Measurements from ENCODE around the gene MRC1. TPM values are rescaled to one million over a fixed set of nuclear protein-coding genes. Genes with fewer than 3 reads are reported as not detected.
A peak's percentile ranks its signal among the peaks of the same experiment; 100 is the strongest.

Gene MRC1
- 0.12 and 0.13 TPM in 2 replicates for total RNA-seq
- 0.03 and 0.05 TPM in 2 replicates for polyA plus RNA-seq
- polyA plus RNA-seq (2011; cell fraction: cytosol; rRNA removed): 0.04 TPM in 2 replicates
- polyA plus RNA-seq (2011; cell fraction: nucleus; rRNA removed): 0.07 and 0.11 TPM in 2 replicates
- 0.07 TPM in 1 of 2 replicates, not detected in the other for polyA plus RNA-seq (2012)
- 0.13 and 0.32 TPM in 2 replicates for polyA minus RNA-seq
- polyA minus RNA-seq (2011; cell fraction: cytosol; rRNA and poly(A)+ RNA removed): not detected
- 0.14 TPM in 1 of 2 replicates, not detected in the other for polyA minus RNA-seq (2011; cell fraction: nucleus; rRNA and poly(A)+ RNA removed)
- Bru-seq, nascent RNA: percentile 10 among the genes with signal in this experiment
- percentile 25 among the genes with signal in this experiment for BruChase-seq, experiment 1, labeled RNA remaining after a 6-hour chase
- percentile 9 among the genes with signal in this experiment for BruChase-seq, experiment 2, labeled RNA remaining after a 2-hour chase
- long read RNA-seq: 0 reads

GRCh38 chr10:17808971-17809841 is at the start of gene MRC1:
Gene MRC1, plus strand, starts transcription at chr10:17809348. Its CDS starts 118 bp downstream, at chr10:17809466.
- no peak for TF ChIP-seq GATA2 (IDR thresholded peaks at IDR 0.05; ENCODE audit: insufficient read depth, insufficient read length, low read depth, low read length)
- TF ChIP-seq MYC (IDR thresholded peaks at IDR 0.05; ENCODE audit: low read depth, low read length): no peak
- no peak for TF ChIP-seq CTCF (IDR thresholded peaks at IDR 0.05; ENCODE audit: extremely low read depth in 1 of 2, insufficient read depth in 1 of 2, low read depth in 1 of 2, low read length in 2 of 2)
- TF ChIP-seq EZH2 (IDR thresholded peaks at IDR 0.05; ENCODE audit: borderline replicate concordance, low read depth, low read length, severe bottlenecking): no peak
- no peak for TF ChIP-seq POLR2A (IDR thresholded peaks at IDR 0.05; ENCODE audit: low read depth, low read length)
- TF ChIP-seq FOS (IDR thresholded peaks at IDR 0.05; ENCODE audit: borderline replicate concordance, insufficient read depth, low read length): no peak
- TF ChIP-seq POLR2AphosphoS5 (IDR thresholded peaks at IDR 0.05; ENCODE audit: insufficient read depth, low read depth, low read length): no peak
- TF ChIP-seq, protein P1, sequence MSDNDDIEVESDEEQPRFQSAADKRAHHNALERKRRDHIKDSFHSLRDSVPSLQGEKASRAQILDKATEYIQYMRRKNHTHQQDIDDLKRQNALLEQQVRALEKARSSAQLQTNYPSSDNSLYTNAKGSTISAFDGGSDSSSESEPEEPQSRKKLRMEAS (IDR thresholded peaks at IDR 0.05; ENCODE audit: insufficient read depth, insufficient read length): no peak
- no peak for TF ChIP-seq JUN (IDR thresholded peaks at IDR 0.05; ENCODE audit: borderline replicate concordance, insufficient read depth, insufficient read length, low read depth)
- Histone ChIP-seq H3K9me1 (replicated peaks; ENCODE audit: control insufficient read depth, extremely low read depth, insufficient read depth, low read length) (no peaks in the 10 kb centered on the region), H2AFZ (ENCODE audit: low read depth, low read length) (no peak within 1 kb of the TSS), H3K9me3 (replicated peaks; ENCODE audit: control insufficient read depth, insufficient read depth, low read length) (no peaks in the 10 kb centered on the region), H3K27me3 (ENCODE audit: control insufficient read depth in 2 of 2, insufficient read depth in 2 of 2, low read length in 2 of 2) (no peaks in the 10 kb centered on the region), H3K4me1 (ENCODE audit: control insufficient read depth, extremely low read depth, insufficient read depth, low read length) (peaks cover 9% of the 10 kb centered on the region), H4K20me1 (replicated peaks; ENCODE audit: control insufficient read depth, extremely low read depth, insufficient read depth, low read length) (no peaks in the 10 kb centered on the region), H3K79me2 (ENCODE audit: control insufficient read depth, insufficient read depth, low read length) (no peaks in the 10 kb centered on the region), H3K36me3 (ENCODE audit: control insufficient read depth in 2 of 2, extremely low read depth in 1 of 2, insufficient read depth in 2 of 2, low read length in 2 of 2) (no peaks in the 10 kb centered on the region), H3K9ac (replicated peaks; ENCODE audit: extremely low read depth, insufficient read depth, low read length) (no peak within 1 kb of the TSS), H3K27ac (ENCODE audit: insufficient read depth, low read depth, low read length) (no peak within 1 kb of the TSS), H3K4me2 (ENCODE audit: insufficient read depth, low read length) (no peak within 1 kb of the TSS), H3K4me3 (replicated peaks in 1 of 3; ENCODE audit: insufficient read depth in 1 of 3, low read depth in 1 of 3, low read length in 3 of 3) (no peak within 1 kb of the TSS)
- CTCF ChIA-PET: interaction anchor here (1.1 kb wide), 1 partner anchor 17 kb away, joined by 3 read pairs; no protein-coding TSS in a partner anchor
- DNase-seq (ENCODE audit: low read depth, low spot score) (no peak), FAIRE-seq (no peak)
- dilution Hi-C loops (cut with MboI; ENCODE audit: extremely low pct_ligation_motif_present, low sequenced_read_pairs) (no loop called here), intact Hi-C loops (cut with micrococcal nuclease) (loop anchor here (5.0 kb wide), 1 partner anchor 38 kb away; no protein-coding TSS in a partner anchor)
- no TSS peak for BruUV-seq (replicated peaks)
- POLR2A ChIA-PET: no interaction called here
